ENCODE data around the gene METRN. TPM values are rescaled to one million over a fixed set of nuclear protein-coding genes. Genes with fewer than 3 reads are reported as not detected.

Gene METRN
- total and polyA plus RNA-seq, 2 donors (not counting 1 experiment from before 2014, with no cell fraction given), result 6.9 to 10.4 TPM

- Mint-ChIP-seq H3K4me1 (peaks cover 4% of the 10 kb centered on the region), H3K27ac (no peak overlapping the region), H3K9me3 (ENCODE audit: insufficient read depth) (no peaks in the 10 kb centered on the region), H3K4me3 (no peak overlapping the region), H3K27me3 (peaks cover 26% of the 10 kb centered on the region)
- H3K27ac ChIP-seq (ENCODE audit: low read length in 2 of 2), result no peak overlapping the region
- H3K9ac ChIP-seq (ENCODE audit: low read length), result no peak overlapping the region
- peaks cover 0 to 17% (median 0%) of the 10 kb centered on the region in 3 donors for H3K9me3 ChIP-seq (ENCODE audit: control extremely low read depth in 1 of 3, control insufficient read depth in 2 of 3, insufficient read depth in 1 of 3, low read length in 2 of 3)
- CTCF ChIA-PET, result interaction anchor here (0.7 to 7.6 kb wide), 6 partner anchors 10 to 349 kb away, joined by 3 to 94 read pairs (median 3); partner anchors contain the start of genes ANTKMT, CHTF18 and RPUSD1
- no peaks in the 10 kb centered on the region for H3K79me2 ChIP-seq (ENCODE audit: control insufficient read depth, insufficient read depth, low read length)
- H3K4me1 ChIP-seq (ENCODE audit: control insufficient read depth in 2 of 2, insufficient read depth in 2 of 2, low read length in 2 of 2), result peaks cover 13 to 16% of the 10 kb centered on the region in 2 donors
- H4K20me1 ChIP-seq (ENCODE audit: control insufficient read depth, insufficient read depth, low read length, poor library complexity, severe bottlenecking), result no peaks in the 10 kb centered on the region
- 60% methylated on average over 21 of the region's 21 CpGs for WGBS (ENCODE audit: insufficient coverage)
- no peak overlapping the region for H2AFZ ChIP-seq (ENCODE audit: insufficient read depth, low read depth, low read length, poor library complexity, severe bottlenecking)
- TF ChIP-seq CTCF (IDR thresholded peaks at IDR 0.05) (no peak), EZH2 (IDR thresholded peaks at IDR 0.05; ENCODE audit: borderline replicate concordance, insufficient read depth, low read depth, low read length, poor library complexity, severe bottlenecking) (no peak)
- ATAC-seq (ENCODE audit: low read depth), result no peak
- POLR2A ChIA-PET, result no interaction called here
- intact Hi-C loops (cut with micrococcal nuclease), result loop anchor here (1.0 to 2.0 kb wide), 3 partner anchors 31 to 392 kb away; no protein-coding TSS in a partner anchor
- DNase-seq, result no peak
- H3K4me3 ChIP-seq (ENCODE audit: control extremely low read depth in 1 of 5, extremely low read depth in 1 of 5, insufficient read depth in 1 of 5, low read depth in 2 of 5, low read length in 4 of 5), result no peak overlapping the region
- H3K4me2 ChIP-seq (replicated peaks; ENCODE audit: low read depth, low read length, poor library complexity, severe bottlenecking), result no peak overlapping the region
- H3K27me3 ChIP-seq (replicated peaks in 1 of 4; ENCODE audit: control extremely low read depth in 1 of 4, control insufficient read depth in 3 of 4, insufficient read depth in 4 of 4, low read length in 3 of 4), result peaks cover 0 to 69% (median 32%) of the 10 kb centered on the region in 4 experiments
- H3K36me3 ChIP-seq (replicated peaks in 1 of 2; ENCODE audit: control extremely low read depth in 1 of 2, control insufficient read depth in 1 of 2, extremely low read depth in 1 of 2, insufficient read depth in 2 of 2, low read length in 1 of 2), result no peaks in the 10 kb centered on the region
Observed at GRCh38 chr16:710500-711075, 4.3 kb upstream of the METRN start.

DNA sequence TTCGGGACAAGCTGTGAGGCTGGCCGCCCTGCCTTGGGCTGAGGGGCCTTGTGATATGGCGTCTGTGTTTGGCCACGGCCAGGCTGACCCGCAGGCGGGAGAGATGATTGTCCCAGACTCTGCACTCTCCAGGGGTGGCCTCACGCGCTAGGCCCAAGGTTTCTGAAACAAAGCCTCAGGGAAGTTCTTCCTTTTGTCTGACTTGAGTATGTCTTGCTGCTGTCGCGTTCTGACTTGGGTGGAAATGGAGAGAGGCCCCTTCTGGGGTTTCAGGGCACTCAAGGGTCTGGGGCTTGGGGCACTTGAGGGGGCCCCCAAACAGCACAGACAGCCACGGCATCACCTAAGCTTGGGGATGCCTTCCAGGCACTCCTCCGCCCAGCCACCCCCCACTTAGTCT, 3.8 kb upstream of the METRN start:
- Histone ChIP-seq H3K4me2 (replicated peaks; ENCODE audit: low read depth, low read length, poor library complexity, severe bottlenecking) (no peak overlapping the region), H4K20me1 (ENCODE audit: control insufficient read depth, insufficient read depth, low read length, poor library complexity, severe bottlenecking) (peaks cover under 1% of the 10 kb centered on the region), H3K79me2 (ENCODE audit: control insufficient read depth, insufficient read depth, low read length) (no peaks in the 10 kb centered on the region), H3K4me3 (ENCODE audit: control extremely low read depth in 1 of 5, extremely low read depth in 1 of 5, insufficient read depth in 1 of 5, low read depth in 2 of 5, low read length in 4 of 5) (no peak overlapping the region), H3K9ac (ENCODE audit: low read length) (no peak overlapping the region), H3K4me1 (ENCODE audit: control insufficient read depth in 2 of 2, insufficient read depth in 2 of 2, low read length in 2 of 2) (peaks cover 16 to 20% of the 10 kb centered on the region in 2 donors), H3K9me3 (ENCODE audit: control extremely low read depth in 1 of 3, control insufficient read depth in 2 of 3, insufficient read depth in 1 of 3, low read length in 2 of 3) (peaks cover 0 to 19% (median 0%) of the 10 kb centered on the region in 3 donors), H3K27ac (ENCODE audit: low read length in 2 of 2) (no peak overlapping the region), H2AFZ (ENCODE audit: insufficient read depth, low read depth, low read length, poor library complexity, severe bottlenecking) (no peak overlapping the region), H3K27me3 (replicated peaks in 1 of 4; ENCODE audit: control extremely low read depth in 1 of 4, control insufficient read depth in 3 of 4, insufficient read depth in 4 of 4, low read length in 3 of 4) (peaks cover 0 to 73% (median 34%) of the 10 kb centered on the region in 4 experiments), H3K36me3 (replicated peaks in 1 of 2; ENCODE audit: control extremely low read depth in 1 of 2, control insufficient read depth in 1 of 2, extremely low read depth in 1 of 2, insufficient read depth in 2 of 2, low read length in 1 of 2) (no peaks in the 10 kb centered on the region)
- no peak overlapping the region for H3K27ac Mint-ChIP-seq
- H3K9me3 Mint-ChIP-seq (ENCODE audit: insufficient read depth), result no peaks in the 10 kb centered on the region
- WGBS (ENCODE audit: insufficient coverage), result 77% methylated on average over 12 of the region's 12 CpGs
- TF ChIP-seq EZH2 (IDR thresholded peaks at IDR 0.05; ENCODE audit: borderline replicate concordance, insufficient read depth, low read depth, low read length, poor library complexity, severe bottlenecking), result no peak
- TF ChIP-seq CTCF (IDR thresholded peaks at IDR 0.05), result no peak
- intact Hi-C loops (cut with micrococcal nuclease), result loop anchor here (1.0 to 2.0 kb wide), 3 partner anchors 30 to 392 kb away; no protein-coding TSS in a partner anchor
- ChIA-PET POLR2A (no interaction called here), CTCF (interaction anchor here (1.5 to 7.6 kb wide), 3 partner anchors 10 to 74 kb away, joined by 5 to 94 read pairs (median 9); partner anchors contain the start of genes ANTKMT, CHTF18 and RPUSD1)
- peaks cover 4% of the 10 kb centered on the region for H3K4me1 Mint-ChIP-seq
- H3K27me3 Mint-ChIP-seq, result peaks cover 26% of the 10 kb centered on the region
- ATAC-seq (ENCODE audit: low read depth) (no peak), DNase-seq (no peak)
- no peak overlapping the region for H3K4me3 Mint-ChIP-seq
